Nephron (organoid): ENCODE results near the gene DAB1.

ENCODE experiments used
- H3K27ac Mint-ChIP-seq, 3 experiments: 2 replicates each; pipeline ENCODE4 v1.8.0; 2020; ENCODE audit warnings: mixed read lengths in 3 of 3, mild to moderate bottlenecking in 2 of 3, moderate library complexity in 1 of 3
- H3K27me3 Mint-ChIP-seq: 2 replicates; pipeline ENCODE4 v1.8.0; 2021; ENCODE audit warnings: low read depth, mild to moderate bottlenecking, moderate library complexity, mixed read lengths
- H3K36me3 Mint-ChIP-seq: 2 replicates; pipeline ENCODE4 v1.8.0; 2020; ENCODE audit warnings: low read depth, mixed read lengths
- H3K4me1 Mint-ChIP-seq: 2 replicates; pipeline ENCODE4 v1.8.0; 2020; ENCODE audit warnings: mixed read lengths
- H3K4me3 Mint-ChIP-seq, 3 experiments: 2 replicates each; pipeline ENCODE4 v1.8.0; 2020; ENCODE audit warnings: mild to moderate bottlenecking in 3 of 3, mixed read lengths in 3 of 3, moderate library complexity in 2 of 3
- H3K9me3 Mint-ChIP-seq: 2 replicates; pipeline ENCODE4 v1.8.0; 2020; ENCODE audit warnings: mixed read lengths
- TF ChIP-seq, protein P1 (sequence below), 3 experiments: fragments of 200-600 bp; sonication (generic); IDR thresholded peaks; one replicate each; pipeline ENCODE4 v1.5.0; 2021; ENCODE audit warnings: antibody characterized with exemption in 3 of 3; ENCODE audit not compliant: unreplicated experiment in 3 of 3

DAB1 gene

DNA sequence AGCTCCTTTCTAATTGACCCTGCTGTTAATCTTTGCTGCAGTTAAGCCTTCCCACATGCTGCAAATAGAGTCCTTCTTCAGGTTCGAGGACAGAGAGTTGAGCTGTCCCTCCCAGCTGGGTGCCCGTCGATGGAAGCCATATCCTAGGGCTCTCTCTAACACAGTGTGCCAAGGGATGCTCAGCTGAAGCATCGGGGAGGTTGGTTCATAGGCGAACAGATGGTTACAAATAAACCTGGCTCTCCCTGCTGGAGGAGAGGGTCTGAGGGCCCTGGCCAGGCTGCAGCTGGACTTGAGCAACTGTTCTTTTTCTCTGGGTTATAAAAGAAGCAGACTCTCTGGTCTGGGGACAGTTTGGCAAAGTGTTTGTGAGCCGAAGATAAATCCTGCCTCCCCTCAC, 337.7 kb downstream of the DAB1 start:
- H3K36me3 Mint-ChIP-seq = no peaks in the 10 kb centered on the region
- H3K27ac Mint-ChIP-seq = no peak overlapping the region
- no peak overlapping the region for H3K4me3 Mint-ChIP-seq
- TF ChIP-seq, protein P1, sequence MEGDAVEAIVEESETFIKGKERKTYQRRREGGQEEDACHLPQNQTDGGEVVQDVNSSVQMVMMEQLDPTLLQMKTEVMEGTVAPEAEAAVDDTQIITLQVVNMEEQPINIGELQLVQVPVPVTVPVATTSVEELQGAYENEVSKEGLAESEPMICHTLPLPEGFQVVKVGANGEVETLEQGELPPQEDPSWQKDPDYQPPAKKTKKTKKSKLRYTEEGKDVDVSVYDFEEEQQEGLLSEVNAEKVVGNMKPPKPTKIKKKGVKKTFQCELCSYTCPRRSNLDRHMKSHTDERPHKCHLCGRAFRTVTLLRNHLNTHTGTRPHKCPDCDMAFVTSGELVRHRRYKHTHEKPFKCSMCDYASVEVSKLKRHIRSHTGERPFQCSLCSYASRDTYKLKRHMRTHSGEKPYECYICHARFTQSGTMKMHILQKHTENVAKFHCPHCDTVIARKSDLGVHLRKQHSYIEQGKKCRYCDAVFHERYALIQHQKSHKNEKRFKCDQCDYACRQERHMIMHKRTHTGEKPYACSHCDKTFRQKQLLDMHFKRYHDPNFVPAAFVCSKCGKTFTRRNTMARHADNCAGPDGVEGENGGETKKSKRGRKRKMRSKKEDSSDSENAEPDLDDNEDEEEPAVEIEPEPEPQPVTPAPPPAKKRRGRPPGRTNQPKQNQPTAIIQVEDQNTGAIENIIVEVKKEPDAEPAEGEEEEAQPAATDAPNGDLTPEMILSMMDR (IDR thresholded peaks at IDR 0.05; ENCODE audit: unreplicated experiment in 3 of 3) = no peak
- peaks cover 7% of the 10 kb centered on the region for H3K4me1 Mint-ChIP-seq
- H3K27me3 Mint-ChIP-seq = peaks cover 22% of the 10 kb centered on the region
- H3K9me3 Mint-ChIP-seq = no peaks in the 10 kb centered on the region

GRCh38 chr1:57084701-57085100, 339.2 kb downstream of the DAB1 start:
- no peaks in the 10 kb centered on the region for H3K36me3 Mint-ChIP-seq
- no peak overlapping the region for H3K27ac Mint-ChIP-seq
- peaks cover 7% of the 10 kb centered on the region for H3K4me1 Mint-ChIP-seq
- TF ChIP-seq, protein P1 (IDR thresholded peaks at IDR 0.05; ENCODE audit: unreplicated experiment in 3 of 3) = no peak
- peaks cover 22% of the 10 kb centered on the region for H3K27me3 Mint-ChIP-seq
- H3K4me3 Mint-ChIP-seq = no peak overlapping the region
- H3K9me3 Mint-ChIP-seq = no peaks in the 10 kb centered on the region

- Mint-ChIP-seq H3K27ac (no peak overlapping the region), H3K27me3 (peaks cover 24% of the 10 kb centered on the region), H3K4me1 (peaks cover 7% of the 10 kb centered on the region)
Measured at GRCh38 chr1:57082711-57083439, 341.0 kb downstream of the DAB1 start.

DNA sequence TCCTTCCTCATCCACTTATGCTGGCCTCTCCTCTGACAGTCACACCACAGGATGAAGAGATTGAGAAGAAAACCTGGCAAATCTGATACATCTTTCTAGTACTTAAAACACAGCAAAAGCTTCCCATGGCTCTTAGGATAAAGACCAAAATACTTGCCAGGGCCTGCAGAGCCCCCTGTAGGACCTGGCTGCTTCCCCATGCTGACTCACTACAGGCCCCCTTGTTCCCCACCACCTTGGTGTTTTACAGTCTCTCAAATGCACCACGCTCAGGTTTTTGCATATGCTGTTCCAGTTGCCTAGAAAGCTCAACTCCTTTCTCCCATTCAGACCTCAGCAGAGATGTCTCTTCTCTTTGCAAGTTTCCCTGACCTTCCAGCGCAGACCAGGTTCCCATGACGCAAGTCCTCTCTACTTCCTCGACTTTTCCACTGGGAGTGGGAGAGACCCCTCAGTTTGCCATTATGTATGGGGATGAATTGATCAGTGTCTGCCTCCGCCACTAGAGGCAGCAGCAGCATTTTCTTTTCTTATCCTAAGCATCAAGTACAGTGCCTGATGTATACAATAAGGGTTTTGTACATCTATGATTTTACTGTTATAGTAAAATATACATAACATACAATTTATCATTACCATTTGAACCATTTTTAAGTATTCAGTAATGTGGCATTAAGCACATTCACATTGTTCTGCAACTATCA, 344.3 kb downstream of the DAB1 start:
- H3K9me3 Mint-ChIP-seq = no peaks in the 10 kb centered on the region

More at GRCh38 chr1:57082711-57083439, 341.0 kb downstream of the DAB1 start:
- H3K36me3 Mint-ChIP-seq = no peaks in the 10 kb centered on the region
- TF ChIP-seq, protein P1 (IDR thresholded peaks at IDR 0.05; ENCODE audit: unreplicated experiment in 3 of 3) = no peak
- H3K9me3 Mint-ChIP-seq = no peaks in the 10 kb centered on the region
- no peak overlapping the region for H3K4me3 Mint-ChIP-seq

GRCh38 chr1:57072401-57073110, 351.3 kb downstream of the DAB1 start:
- Mint-ChIP-seq H3K36me3 (no peaks in the 10 kb centered on the region), H3K4me1 (peaks cover 9% of the 10 kb centered on the region), H3K27ac (no peak overlapping the region), H3K9me3 (no peaks in the 10 kb centered on the region), H3K4me3 (no peak overlapping the region), H3K27me3 (no peaks in the 10 kb centered on the region)
- TF ChIP-seq, protein P1 (IDR thresholded peaks at IDR 0.05; ENCODE audit: unreplicated experiment in 3 of 3) = no peak

More for the DNA sequence above, 344.3 kb downstream of the DAB1 start:
- Mint-ChIP-seq H3K4me3 (no peak overlapping the region), H3K27ac (no peak overlapping the region), H3K4me1 (no peaks in the 10 kb centered on the region), H3K36me3 (no peaks in the 10 kb centered on the region), H3K27me3 (peaks cover 12% of the 10 kb centered on the region)
- TF ChIP-seq, protein P1 (IDR thresholded peaks at IDR 0.05; ENCODE audit: unreplicated experiment in 3 of 3) = no peak
